GM21526 (cell line): ENCODE measurements around the gene JARID2.

Experiments
- ATAC-seq: cut with Tn5 transposase; IDR thresholded peaks from one replicate; pipeline ENCODE4 v1.9.1; 2021; ENCODE audit warnings: moderate library complexity; ENCODE audit not compliant: unreplicated experiment, low FRiP score

The JARID2 gene

DNA sequence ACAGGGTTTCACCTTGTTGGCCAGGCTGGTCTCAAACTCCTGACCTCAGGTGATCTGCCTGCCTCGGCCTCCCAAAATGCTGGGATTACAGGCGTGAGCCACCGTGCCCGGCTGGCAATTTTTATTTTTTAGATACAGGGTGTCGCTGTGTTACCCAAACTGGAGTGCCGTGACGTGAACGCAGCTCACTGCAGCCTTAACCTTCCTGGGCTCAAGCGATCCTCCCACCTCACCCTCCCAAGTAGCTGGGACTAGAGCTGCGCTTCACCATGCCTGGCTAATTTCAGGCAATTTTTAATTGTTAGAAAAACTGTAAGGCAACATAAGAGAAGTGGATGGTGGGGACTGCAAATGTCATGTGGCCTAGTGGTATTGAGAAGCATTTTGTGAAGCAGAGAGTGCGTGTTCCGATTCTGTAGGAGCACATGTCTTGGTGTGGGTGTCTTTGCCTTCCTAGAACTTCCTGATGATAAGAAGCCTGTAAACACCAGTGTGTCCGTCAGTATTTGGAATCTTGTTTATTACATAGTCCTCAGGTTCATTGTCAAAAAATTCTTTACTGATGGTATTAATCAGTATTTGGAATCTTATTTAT is 18.0 kb downstream of the JARID2 start:
- ATAC-seq: no peak

DNA sequence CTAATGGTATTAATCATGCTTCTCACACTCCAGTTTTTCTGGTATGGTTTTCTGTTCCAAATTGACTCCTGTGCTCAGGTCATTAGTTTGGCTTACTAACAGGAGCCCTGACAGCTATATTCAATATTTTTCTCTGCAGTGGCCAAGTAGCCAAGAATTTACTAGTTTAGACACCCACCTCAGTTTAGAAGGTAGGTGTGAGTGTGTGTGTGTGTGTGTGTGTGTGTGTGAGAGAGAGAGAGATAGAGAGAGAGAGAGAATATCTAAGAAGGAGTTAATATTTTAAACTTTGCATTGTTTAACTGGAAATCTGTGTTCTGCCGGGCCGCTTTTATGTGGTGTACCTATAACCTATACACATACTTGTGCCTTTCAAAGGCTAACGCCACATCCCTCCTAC is 18.5 kb downstream of the JARID2 start:
- no peak for ATAC-seq

DNA sequence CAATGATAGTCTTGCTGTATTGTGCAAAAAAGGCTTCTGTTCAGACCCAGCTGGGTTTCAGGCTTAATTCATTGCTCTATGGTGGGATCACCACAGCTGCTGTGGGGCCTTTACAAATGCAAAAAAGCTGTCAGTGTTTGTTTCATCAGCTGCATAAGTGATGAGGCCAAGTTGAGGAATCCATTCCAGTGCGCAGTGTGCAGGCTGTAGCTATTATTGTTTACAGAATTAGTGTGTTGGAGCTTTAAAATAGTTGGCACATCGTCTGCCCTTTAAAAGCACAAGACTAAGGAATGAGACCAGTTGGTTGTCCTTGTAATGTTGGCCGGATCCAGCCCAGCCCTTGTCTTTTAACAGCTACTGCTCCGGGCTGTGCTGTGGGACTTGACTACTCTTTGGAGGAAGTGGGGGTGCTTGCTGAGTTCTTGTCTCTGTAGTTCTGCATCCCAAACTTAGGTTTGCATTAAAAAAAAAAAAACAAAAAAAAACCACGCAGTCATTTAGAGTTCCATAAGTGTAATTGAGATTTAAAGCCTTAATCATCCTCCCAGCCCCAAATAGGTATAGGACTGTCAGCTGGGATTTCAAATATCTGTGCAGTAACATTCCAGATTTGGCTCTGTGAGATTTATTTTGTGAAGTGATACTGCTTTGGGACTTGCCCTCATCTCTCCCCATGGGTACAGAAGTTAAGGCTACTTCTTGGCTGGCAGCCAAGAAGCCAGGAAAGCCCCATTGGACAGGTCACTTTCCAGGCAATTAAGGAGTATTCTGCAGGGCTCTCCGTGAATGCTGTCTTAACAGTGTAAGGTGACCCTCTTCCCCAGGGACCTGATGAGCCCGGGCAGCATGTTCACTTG is 19.3 kb downstream of the JARID2 start:
- no peak for ATAC-seq

DNA sequence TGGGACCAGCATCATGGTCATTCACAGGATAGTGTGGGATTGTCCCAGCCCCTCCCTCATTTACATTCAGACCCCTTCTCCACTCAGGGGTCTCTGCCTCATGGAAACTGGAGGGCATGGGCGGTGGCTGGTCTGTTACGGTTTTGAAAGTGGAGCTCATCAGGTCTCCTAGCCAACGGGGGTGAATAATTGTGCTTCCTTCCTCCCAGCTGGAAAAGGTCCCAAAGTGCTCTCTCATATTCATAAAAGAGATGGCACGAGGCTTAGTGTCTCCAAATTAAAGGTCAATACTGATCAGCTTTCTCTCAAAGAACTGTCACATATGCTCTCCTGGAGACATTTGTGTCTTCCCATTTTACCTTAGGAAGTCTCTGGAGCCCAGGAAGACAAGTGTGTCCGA is 19.9 kb downstream of the JARID2 start:
- ATAC-seq: no peak

DNA sequence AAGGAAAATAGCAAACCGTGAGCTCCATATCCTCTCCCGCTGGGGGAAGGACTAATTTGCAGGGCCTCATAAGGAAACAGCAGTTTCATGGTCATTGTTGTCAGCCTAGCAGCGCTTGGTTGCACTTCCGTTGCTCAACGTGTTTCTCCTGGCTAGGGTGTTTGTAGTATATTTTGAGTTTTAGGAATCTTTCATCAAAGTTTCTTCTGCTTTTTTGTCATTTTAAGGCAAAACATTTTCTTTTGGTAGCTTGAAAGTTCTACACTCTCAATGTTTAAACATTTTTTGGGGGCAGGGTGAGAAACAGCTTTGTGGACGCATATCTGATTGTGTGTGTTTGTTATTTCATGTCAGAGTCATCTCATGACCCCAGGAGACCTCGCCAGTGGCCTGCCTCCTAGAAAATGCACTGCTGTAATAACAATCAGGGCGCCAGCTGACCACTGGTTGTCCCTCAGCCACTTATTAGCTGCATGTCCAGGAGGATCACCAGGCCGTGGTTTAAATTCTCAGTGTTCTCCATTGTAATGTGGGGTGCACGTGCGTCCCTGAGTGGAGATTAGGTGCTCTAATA is 20.6 kb downstream of the JARID2 start:
- ATAC-seq: no peak

DNA sequence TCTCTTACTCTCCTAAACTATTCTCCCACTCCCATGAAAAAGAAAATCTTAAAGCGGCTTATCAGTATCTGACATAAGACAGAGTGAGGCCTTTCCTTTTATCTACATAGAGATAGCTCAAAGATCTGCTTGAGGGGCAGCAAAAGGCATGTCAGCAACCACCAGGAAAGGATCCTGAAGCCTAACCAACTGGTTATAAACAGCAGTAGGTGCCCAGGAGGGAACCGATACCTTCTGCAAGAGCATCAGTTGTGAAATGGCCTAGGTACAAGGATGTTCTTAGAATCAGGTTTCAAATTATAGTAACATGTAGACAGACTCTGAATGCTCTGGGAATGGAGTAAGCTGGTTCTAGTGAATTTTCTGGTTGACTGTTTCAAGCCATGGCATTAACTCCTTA is 21.4 kb downstream of the JARID2 start:
- ATAC-seq: no peak

DNA sequence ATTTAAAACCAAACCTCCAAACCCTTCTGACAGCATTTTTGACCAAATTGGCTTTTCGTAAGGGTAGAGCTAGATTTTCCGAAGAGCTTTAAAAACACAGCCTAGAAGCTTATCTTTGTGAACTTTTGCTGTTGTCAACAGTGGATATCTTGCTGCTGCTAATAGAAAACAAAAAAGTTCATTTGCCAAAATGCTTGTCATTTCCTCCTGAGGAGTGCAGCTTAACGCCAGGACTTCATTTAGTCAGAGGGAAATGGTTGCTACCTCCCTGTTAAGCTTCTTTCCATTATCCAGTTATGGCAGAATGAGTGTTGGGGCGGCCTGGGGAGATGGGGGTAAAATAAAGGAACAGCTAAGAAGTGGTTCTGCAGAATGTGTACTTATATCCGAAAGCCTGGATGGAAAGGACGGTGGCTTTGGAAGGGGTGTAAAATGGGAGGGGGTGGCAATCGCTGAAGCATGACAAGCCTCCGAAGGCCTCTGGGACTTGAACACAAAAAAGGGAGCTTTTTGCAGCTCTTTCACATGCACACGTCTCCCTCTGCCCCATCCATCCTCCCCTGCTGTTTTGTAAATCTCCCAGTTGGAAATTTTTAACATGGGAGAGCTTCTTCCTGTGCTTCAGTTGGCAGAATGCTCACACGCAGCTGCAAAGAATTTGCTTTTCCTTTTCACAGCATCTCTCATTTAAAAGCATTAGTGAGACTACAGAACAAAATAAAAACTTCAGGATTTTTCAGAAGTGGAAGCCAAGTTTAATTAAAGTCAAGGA is 22.5 kb downstream of the JARID2 start:
- ATAC-seq: no peak

DNA sequence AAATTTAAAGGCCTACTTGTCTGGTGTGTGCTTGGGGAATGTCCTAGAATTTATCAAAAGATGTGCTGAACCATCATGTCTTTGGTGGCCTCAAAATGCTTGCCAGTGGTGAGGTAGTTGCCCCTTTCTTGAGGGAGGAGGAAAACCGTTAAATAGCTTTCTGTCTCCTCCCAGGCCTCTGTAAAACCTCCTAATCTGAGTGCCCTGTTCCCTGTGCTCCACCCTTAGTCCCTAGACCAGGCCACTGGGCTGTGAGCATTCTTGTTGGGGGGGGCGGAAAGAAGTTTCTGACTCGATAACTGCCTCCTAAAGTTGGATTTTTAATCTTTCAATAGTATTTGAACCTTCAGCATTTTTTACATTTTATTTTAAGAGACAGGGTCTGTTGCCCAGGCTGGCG is 23.1 kb downstream of the JARID2 start:
- ATAC-seq: no peak

DNA sequence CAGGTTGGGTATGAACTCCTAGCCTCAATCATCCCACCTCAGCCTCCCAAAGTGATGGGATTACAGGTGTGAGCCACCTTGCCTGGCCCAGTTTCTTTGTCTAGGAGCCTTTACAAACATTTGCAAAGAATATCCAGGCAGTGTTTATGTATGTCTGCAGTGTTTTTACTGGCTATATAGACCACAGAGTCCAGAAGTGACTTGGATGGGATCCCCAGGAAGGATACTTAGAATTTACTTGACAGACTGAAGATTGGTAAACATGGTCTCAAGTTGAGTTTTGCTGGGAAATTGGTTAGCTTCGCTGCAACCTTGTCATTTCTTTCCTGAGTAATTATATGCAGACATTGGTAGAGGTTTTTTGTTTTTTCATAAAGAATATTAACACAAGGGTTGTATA is 23.8 kb downstream of the JARID2 start:
- no peak for ATAC-seq

DNA sequence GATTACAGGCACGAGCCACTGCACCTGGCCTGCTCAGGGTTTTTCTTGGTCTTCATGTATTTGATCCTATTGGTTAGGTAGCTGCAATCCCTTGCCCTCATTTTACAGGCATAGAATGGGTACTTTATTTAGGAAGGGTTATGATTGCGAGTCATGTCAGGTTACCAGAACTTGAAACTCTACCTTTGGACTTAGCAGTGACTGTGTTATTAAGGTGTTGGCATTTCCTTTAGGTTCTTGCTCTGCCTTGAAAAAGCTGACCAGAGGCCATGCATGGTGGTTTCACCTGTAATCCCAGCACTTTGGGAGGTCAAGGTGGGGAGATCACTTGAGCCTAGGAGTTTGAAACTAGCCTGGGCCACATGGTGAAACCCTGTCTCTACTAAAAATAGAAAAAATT is 24.5 kb downstream of the JARID2 start:
- no peak for ATAC-seq

DNA sequence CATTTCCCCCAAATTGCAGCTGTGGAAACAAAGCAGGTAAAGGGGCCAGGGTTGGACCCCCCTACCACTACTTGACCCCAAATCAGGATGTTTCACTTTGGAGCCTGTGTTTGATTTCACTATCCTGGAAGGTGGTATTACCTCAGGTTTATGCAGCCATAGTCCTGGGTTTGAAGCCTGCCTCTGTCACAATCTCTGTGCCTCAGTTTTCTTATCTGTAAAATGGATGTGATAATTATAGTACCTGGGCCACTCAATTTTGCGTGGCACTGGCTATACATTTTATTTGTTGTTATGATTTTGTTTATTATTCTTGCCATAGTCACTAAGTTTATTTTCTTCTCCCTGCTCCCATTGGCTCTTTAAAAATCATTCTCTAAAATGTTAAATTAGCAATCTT is 26.7 kb downstream of the JARID2 start:
- ATAC-seq: no peak

DNA sequence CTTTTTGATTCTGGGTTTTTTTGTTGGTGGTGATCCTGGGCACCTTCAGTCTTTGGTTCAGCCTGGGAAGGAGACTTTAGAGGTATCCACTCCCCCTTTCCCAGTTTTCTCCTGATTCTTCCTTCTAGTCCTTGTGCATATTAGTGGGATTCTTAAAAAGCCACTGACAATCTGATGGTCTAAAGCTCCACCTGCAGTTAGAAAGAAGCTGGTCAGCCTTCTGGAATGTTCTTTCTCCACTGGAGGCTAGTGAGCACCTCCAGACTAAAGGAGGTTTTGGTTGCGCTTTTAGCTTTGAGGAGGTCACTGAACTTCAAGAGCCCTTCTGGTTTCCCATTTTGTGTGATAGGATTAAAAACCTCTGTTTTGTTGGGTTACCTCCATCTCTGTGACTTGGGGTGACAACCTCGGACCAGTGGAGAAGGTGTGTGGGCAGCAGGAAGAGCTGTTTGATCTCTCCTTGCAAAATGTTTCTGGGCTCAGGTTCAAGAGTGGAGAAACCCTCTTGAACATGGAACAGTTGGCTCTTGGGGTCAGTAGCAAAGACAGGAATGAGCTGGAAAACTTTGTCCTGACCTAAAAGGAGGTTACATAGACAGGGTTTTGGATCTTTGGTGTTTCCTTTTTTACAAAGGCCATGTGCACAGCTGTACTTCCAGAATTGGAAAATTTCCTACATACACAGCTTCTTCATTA is 29.0 kb downstream of the JARID2 start:
- no peak for ATAC-seq

DNA sequence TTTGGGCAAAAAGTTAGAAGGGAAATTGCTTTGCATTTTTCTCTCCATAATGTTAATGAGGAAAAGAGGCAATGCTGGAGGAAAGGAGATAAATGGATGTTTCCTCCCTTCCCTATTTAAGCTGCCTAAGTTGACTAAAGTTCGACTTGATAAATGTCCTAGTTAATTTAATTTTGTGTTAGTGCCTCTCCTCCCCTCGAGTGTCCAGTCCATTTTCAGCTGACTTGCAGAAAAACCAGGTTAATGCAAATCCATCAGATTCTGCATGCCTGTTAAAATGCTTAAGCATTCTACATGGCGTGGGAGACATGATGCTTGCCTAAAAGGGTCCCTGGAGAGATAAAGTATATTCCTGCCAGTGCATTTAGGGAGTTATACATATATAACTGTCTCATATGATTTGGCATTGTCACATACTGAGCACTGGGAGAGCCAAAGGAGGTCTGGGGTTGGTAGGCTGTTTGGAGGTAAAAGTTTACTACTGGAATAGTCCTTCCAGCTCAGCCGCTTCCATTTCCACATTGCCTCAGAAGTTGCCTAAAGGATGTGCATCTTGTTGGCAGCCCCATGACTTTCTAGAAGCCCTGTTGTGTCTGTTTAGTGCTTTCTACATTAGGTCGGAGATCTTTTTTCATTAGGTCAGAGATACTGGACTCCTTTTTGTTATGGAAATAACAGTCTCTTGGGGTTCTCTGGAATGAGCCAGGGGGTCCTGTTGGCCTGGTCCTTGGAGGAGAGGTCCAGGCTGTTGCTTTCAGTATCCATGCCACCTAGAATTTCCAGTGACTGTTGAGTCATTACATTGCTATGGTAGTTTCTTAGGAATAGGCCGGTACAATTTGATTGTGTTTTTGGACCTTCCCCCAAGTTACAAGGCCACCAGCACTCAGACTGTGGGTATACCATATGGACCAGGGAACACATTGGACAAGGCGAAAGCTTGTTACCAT is 30.4 kb downstream of the JARID2 start:
- ATAC-seq: no peak

DNA sequence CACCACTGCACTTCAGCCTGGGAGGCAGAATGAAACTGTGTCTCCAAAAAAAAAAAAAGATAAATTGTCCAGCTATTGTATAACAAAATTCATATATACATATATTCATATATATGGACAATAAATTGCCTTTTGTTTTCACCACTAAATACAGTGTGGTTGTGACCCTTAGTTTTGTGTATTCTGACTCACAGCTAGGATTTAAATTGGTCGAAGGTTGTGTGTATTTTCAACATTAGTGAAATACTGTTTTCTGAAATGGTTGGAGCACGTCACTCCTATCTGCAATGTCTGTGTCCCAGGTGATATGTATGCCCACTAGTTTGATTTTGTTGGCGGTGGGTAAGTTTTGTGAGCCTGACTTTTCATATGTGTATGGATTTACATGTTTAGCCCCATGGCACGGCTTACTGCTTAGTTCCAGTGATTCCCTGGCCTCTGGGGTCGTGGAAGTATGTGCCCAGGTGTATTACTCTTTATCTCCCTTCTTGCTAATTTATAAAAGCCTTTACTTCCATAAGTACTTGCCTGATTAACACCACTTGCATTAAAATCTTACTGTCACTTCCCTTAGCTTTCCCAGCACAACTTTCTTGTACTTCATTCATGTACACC is 33.3 kb downstream of the JARID2 start:
- ATAC-seq: no peak

DNA sequence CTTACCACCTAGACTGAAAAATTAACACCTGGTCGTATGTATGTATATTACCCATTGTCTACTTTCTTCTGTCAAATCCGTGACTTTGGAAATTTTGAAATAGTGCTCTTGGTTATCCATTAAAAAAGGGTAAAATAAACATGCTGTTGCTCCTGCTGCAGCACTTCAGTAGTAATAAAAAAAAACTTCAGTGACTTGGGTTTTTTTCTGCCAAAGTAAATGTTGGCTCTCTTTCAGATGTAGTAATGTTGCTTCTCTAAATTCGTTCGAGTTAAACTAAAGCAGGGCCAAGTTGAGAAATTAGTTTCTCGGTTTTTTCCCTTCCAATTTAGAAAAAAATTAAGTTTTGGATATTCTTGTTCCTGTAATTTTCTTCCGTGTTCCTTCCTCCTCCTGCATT is 34.2 kb downstream of the JARID2 start:
- no peak for ATAC-seq

DNA sequence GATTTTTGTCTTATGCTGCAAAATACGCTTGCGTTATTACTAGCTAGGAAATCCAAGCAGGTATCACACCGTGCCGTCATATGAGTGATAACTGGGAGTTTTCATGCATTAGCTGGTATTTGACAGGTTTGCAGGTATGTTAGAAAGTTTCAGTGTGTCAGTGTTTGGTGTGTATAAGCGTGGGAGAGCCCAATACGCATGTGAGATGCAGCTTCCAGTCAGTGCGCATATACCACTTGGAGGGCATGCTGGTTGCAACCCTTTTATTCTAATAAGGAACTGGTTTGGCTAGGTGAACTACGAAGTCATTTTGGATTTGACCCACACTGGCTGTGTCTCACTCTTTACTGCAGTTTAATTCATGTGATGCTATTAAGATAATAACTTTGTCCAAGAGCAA is 35.1 kb downstream of the JARID2 start:
- ATAC-seq: no peak

DNA sequence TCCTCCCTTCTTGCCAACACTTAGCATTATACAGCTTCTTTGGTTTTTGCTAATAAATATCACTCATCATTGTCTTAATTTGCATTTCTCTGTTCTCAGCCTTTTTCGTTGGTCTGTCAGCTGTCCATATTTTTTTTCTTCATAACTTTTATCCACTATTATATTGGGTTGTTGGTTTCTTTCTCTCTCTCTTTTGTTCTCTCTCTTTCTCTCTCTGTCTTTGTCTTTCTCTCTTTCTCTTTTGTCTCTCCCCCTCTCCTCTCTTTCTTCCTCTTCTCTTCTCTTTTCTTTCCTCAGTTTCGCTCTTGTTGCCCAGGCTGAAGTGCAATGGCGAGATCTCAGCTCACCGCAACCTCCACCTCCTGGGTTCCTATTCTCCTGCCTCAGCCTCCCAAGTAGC is 36.5 kb downstream of the JARID2 start:
- no peak for ATAC-seq

DNA sequence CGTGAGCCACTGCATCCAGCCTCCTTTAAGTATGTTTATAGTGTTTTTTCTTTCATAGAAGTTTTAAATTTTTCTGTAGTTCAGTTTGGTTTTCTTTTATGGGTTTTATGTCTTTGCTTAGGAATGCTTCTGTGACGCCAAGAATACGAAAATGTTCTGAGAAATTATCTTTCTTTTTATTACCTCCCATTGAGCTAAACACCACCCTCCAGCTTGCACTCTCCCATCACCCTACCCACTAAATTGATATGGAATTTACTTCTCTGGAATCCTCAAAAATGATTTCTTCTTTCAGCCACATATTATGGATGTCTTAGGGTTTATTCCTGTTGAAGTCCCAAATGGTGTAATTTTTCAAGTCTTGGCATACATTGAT is 38.1 kb downstream of the JARID2 start:
- ATAC-seq: no peak

DNA sequence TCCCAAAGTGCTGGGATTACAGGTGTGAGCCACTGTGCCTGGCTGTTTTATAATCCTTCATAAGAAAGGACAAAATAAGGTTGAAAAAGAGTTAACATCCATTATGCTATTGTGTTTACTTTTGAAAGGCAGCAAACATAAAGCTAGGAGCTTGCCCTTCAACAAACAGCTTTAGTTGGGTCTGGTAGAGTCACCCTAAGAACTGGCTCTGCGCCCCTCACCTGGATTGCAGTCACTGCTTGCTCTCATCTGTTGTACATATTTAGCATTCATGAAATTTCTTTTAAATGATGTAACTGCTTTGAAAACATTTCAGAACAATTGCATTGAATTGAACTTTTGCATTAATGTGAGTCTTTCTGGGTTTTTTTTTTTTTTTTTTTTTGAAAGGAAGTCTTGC is 38.9 kb downstream of the JARID2 start:
- no peak for ATAC-seq
